ENCODE data around the gene ATP2A3.

ATP2A3 gene

DNA sequence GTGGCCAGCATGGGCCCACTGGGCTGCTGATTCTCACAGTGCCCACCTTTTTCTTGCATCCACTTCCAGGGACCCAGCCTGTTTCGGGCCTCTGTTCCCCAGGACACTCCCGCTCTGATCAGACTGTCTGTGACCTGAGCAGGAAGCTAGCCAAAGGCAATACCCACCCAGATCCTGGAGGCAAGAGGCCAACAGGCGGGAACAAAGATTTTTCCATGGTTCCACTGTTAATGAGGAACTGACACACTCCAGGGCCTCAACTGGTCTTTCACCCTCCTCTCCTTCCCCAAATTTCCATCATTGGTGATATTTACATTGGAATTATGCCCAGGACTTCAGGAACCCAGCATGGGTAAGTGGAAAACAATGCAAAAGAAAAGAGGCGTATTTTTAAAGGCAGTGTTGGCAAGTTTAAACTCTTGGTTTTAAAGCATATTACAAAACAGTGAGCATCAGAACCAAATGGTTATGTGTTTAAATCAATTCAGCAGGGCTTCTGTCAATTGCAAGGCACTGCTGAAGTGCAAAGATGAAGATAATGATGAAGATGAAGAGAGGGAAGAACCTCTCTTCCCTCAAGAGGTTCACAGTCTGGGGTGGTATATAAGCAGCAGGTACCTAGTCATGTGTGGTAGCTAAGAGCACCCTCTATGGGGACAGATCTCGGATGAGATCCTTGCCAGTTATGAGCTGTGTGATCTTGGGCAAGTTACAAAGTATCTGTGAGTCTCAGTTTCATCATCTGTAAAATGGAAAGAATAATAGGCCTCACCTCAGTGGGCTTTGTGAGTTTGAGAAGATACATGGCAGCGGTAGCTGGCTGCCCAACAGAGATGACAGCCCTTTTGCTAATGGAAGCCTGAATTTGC lies 14.4 kb upstream of the ATP2A3 start:
- peaks cover 20% of the 10 kb centered on the region for H3K4me1 ChIP-seq (ENCODE audit: control insufficient read depth, low read depth, low read length)
- no peak overlapping the region for H3K27ac ChIP-seq (ENCODE audit: low read length)
- no peak overlapping the region for H3K4me3 ChIP-seq (ENCODE audit: low read length)
- H3K9ac ChIP-seq (ENCODE audit: low read length) = no peak overlapping the region
- no peaks in the 10 kb centered on the region for H3K9me3 ChIP-seq (ENCODE audit: control insufficient read depth, low read depth, low read length)
- no peaks in the 10 kb centered on the region for H3K36me3 ChIP-seq (ENCODE audit: control insufficient read depth, low read depth, low read length)
- H3K27me3 ChIP-seq (ENCODE audit: control insufficient read depth, insufficient read depth, low read length) = no peaks in the 10 kb centered on the region

DNA sequence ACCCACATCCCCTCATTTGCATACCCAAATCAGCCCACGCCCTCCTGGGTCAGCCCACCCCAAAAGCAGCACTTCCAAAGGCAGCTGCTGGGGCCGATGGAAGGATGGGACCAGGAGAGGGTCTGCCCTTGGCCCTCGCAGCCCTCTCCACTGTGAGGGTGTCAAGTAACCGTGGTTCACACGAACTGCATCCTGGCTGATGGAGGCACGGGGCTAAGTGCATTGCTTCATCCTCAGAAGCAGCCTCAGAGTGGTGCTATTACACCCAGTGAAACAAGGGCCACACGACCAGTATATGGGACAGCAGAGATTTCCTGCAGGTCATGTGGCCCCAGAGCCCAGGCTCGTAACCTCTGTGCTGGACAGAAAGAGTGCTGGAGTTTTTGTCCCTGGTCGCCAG lies 13.2 kb upstream of the ATP2A3 start:
- Histone ChIP-seq H3K9me3 (ENCODE audit: control insufficient read depth, low read depth, low read length) (no peaks in the 10 kb centered on the region), H3K27ac (ENCODE audit: low read length) (no peak overlapping the region), H3K36me3 (ENCODE audit: control insufficient read depth, low read depth, low read length) (no peaks in the 10 kb centered on the region), H3K27me3 (ENCODE audit: control insufficient read depth, insufficient read depth, low read length) (no peaks in the 10 kb centered on the region), H3K4me1 (ENCODE audit: control insufficient read depth, low read depth, low read length) (peaks cover 20% of the 10 kb centered on the region), H3K4me3 (ENCODE audit: low read length) (no peak overlapping the region), H3K9ac (ENCODE audit: low read length) (no peak overlapping the region)

DNA sequence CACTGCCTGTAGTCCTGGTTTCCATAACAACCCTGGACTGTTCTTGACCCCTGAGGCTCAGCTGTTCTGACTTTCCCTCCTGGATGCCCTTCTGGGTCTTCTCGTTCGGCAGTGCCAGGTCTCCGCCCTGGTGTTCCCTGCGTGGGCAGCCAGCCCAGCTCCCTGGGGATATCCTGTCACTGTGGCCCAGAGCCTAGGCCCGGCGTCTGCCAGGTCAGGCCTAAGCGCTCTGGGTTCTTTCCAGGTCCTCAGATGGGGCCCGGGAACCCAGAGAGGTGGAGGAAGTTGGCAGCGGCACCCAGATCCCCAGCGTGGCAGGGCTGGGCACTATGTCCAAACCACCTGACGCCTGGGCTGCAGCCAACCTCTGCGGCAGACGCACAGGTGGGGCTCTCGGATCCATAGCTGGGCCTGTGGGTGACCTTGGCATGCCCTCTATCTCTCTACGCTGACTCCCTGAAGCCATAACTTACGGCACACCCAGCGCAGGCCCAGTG lies 12.5 kb upstream of the ATP2A3 start:
- peaks cover 16% of the 10 kb centered on the region for H3K4me1 ChIP-seq (ENCODE audit: control insufficient read depth, low read depth, low read length)
- H3K27ac ChIP-seq (ENCODE audit: low read length) = no peak overlapping the region
- H3K4me3 ChIP-seq (ENCODE audit: low read length) = no peak overlapping the region
- no peaks in the 10 kb centered on the region for H3K9me3 ChIP-seq (ENCODE audit: control insufficient read depth, low read depth, low read length)
- no peaks in the 10 kb centered on the region for H3K36me3 ChIP-seq (ENCODE audit: control insufficient read depth, low read depth, low read length)
- no peak overlapping the region for H3K9ac ChIP-seq (ENCODE audit: low read length)
- H3K27me3 ChIP-seq (ENCODE audit: control insufficient read depth, insufficient read depth, low read length) = no peaks in the 10 kb centered on the region

DNA sequence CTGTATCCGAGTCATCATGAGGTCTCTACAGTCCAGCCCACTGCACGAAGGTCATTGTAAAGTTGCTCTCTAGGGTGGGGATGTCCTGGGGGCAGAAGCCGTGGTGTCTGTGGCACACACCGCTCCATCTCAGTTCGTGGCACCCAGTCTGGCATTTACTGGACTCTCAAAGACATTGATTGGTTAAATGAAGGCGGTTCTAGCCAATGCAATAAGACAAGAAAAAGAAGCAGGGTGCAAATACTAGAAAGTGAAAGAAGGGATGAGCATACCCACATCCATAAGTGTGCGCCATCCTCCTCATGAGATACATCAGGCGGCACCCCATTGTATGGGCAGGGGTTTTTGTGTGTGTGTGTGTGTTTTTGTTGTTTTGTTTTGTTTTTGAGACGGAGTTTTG lies 10.7 kb upstream of the ATP2A3 start:
- Histone ChIP-seq H3K27ac (ENCODE audit: low read length) (no peak overlapping the region), H3K4me1 (ENCODE audit: control insufficient read depth, low read depth, low read length) (no peaks in the 10 kb centered on the region), H3K27me3 (ENCODE audit: control insufficient read depth, insufficient read depth, low read length) (no peaks in the 10 kb centered on the region), H3K4me3 (ENCODE audit: low read length) (no peak overlapping the region), H3K9me3 (ENCODE audit: control insufficient read depth, low read depth, low read length) (no peaks in the 10 kb centered on the region), H3K36me3 (ENCODE audit: control insufficient read depth, low read depth, low read length) (no peaks in the 10 kb centered on the region), H3K9ac (ENCODE audit: low read length) (no peak overlapping the region)

DNA sequence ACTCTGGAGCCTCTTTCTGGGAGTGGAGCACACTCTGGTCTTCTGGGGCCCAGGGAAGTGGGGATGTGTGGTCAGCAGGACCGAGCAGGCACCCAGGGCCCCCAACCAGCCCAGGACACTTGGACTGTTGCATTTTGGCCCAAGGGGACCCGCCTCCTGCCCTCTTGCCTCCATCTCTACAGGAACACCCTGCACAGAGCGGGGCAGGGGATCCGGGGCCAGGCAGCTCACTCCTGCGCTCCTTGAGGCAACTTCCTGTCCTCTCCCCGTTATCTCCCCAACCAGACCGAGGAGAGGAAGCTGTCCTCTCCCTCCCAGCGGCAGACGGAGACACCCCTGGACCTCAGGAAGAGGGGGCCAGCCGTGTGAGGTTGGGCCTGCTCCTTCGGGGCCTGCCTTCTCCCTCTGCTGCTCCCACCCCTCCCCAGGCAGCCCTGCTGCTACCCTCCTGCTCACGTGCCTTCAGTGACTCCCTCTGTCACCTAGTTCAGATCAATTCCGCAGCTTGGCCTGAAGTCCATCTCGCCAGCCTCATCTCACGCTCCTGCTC lies 10.0 kb upstream of the ATP2A3 start:
- Histone ChIP-seq H3K4me1 (ENCODE audit: control insufficient read depth, low read depth, low read length) (no peaks in the 10 kb centered on the region), H3K4me3 (ENCODE audit: low read length) (no peak overlapping the region), H3K9ac (ENCODE audit: low read length) (no peak overlapping the region)

DNA sequence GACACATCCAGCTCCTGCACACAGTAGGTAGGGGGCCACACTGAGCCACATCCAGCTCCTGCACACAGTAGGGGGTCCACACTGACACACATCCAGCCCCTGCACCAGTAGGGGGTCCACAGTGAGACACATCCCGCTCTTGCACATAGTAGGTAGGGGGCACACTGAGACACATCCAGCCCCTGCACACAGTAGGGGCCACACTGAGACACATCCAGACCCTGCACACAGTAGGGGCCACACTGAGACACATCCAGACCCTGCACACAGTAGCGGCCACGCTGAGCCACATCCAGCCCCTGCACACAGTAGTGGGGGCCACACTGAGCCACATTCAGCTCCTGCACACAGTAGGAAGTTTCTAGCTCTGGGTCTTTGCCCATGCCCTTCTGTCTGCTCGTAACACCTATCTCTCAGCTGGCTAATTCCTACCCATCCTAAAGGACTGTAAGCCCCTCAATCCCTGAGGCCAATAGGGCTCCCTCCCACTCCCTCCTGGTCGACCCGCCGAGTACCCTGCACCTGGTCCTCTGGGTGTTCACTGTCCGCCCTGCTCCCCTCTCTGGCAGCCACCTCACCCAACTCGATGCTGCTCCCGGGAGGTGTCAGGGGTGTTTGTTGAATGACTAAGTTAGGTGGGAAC lies 9.4 kb upstream of the ATP2A3 start:
- no peak overlapping the region for H3K27ac ChIP-seq (ENCODE audit: low read length)
- H3K27me3 ChIP-seq (ENCODE audit: control insufficient read depth, insufficient read depth, low read length) = no peaks in the 10 kb centered on the region
- no peaks in the 10 kb centered on the region for H3K36me3 ChIP-seq (ENCODE audit: control insufficient read depth, low read depth, low read length)
- no peak overlapping the region for H3K9ac ChIP-seq (ENCODE audit: low read length)
- H3K4me1 ChIP-seq (ENCODE audit: control insufficient read depth, low read depth, low read length) = no peaks in the 10 kb centered on the region
- H3K4me3 ChIP-seq (ENCODE audit: low read length) = no peak overlapping the region
- no peaks in the 10 kb centered on the region for H3K9me3 ChIP-seq (ENCODE audit: control insufficient read depth, low read depth, low read length)

More for the DNA sequence above, 10.0 kb upstream of the ATP2A3 start:
- H3K27me3 ChIP-seq (ENCODE audit: control insufficient read depth, insufficient read depth, low read length) = no peaks in the 10 kb centered on the region
- no peaks in the 10 kb centered on the region for H3K36me3 ChIP-seq (ENCODE audit: control insufficient read depth, low read depth, low read length)
- no peaks in the 10 kb centered on the region for H3K9me3 ChIP-seq (ENCODE audit: control insufficient read depth, low read depth, low read length)
- H3K27ac ChIP-seq (ENCODE audit: low read length) = no peak overlapping the region

DNA sequence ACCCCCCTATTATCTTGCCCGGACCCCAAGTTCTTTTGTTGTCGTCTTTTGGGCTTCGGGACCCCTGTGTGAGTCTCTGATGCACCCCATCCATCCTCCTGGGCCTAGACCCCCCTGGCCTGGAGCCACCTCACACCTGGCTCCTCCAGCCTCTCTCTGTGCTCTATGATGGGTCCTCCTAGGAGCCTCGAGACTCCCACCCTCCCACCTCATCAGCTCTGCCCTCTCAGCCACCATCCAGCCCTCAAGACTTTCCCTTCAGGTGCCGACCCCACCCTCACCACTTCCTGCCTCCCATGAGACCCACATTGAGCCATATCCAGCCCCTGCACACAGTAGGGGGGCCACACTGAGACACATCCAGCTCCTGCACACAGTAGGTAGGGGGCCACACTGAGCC lies 8.7 kb upstream of the ATP2A3 start:
- H3K4me3 ChIP-seq (ENCODE audit: low read length) = no peak overlapping the region
- H3K9ac ChIP-seq (ENCODE audit: low read length) = no peak overlapping the region
- no peaks in the 10 kb centered on the region for H3K4me1 ChIP-seq (ENCODE audit: control insufficient read depth, low read depth, low read length)
- H3K9me3 ChIP-seq (ENCODE audit: control insufficient read depth, low read depth, low read length) = no peaks in the 10 kb centered on the region
- no peaks in the 10 kb centered on the region for H3K36me3 ChIP-seq (ENCODE audit: control insufficient read depth, low read depth, low read length)
- H3K27ac ChIP-seq (ENCODE audit: low read length) = no peak overlapping the region
- no peaks in the 10 kb centered on the region for H3K27me3 ChIP-seq (ENCODE audit: control insufficient read depth, insufficient read depth, low read length)

DNA sequence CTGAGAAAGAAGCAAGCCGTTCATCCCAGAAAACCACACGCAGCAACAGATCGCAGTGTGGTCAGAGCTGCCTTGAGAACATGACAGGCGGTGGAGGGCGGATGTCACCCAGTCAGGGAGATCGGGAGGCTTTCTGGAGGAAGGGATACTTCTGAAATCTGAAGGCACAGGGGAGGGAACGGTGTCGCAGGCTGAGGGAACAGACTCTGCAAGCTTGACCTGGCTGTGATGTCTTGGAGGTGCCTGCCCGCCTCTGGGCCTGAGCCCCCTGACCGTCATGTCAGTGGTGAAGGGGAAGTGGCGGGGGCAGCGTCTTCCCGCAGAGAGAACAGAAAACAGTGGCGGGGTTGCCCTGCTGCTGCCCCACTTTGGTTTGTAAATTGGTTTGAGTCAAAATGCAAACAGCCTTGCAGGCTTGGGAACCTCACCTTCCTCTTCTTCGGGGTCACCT lies 8.1 kb upstream of the ATP2A3 start:
- H3K27me3 ChIP-seq (ENCODE audit: control insufficient read depth, insufficient read depth, low read length) = no peaks in the 10 kb centered on the region
- no peaks in the 10 kb centered on the region for H3K4me1 ChIP-seq (ENCODE audit: control insufficient read depth, low read depth, low read length)
- H3K9ac ChIP-seq (ENCODE audit: low read length) = no peak overlapping the region
- H3K36me3 ChIP-seq (ENCODE audit: control insufficient read depth, low read depth, low read length) = no peaks in the 10 kb centered on the region
- H3K4me3 ChIP-seq (ENCODE audit: low read length) = no peak overlapping the region
- no peak overlapping the region for H3K27ac ChIP-seq (ENCODE audit: low read length)
- no peaks in the 10 kb centered on the region for H3K9me3 ChIP-seq (ENCODE audit: control insufficient read depth, low read depth, low read length)

DNA sequence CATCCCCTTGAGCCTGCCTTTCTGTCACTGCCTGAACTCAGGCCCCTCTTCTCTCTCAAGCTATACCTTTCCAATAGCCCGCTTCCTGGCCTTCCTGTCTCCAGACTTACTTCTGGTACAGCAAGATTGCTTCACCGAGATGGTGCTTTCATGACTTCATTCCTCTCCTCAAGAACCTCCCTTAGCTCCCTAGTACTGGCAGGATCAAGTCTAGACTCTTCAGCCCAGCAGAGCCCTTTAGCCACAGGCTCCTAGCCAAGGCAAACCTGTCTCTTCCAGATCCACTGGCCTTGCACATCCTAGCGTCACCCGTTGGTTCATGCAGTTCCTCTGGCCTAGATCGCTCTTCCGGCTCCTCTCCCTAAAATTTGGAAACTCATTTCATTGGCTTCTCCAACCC lies 6.4 kb upstream of the ATP2A3 start:
- H3K27ac ChIP-seq (ENCODE audit: low read length) = no peak overlapping the region
- no peak overlapping the region for H3K4me3 ChIP-seq (ENCODE audit: low read length)
- no peaks in the 10 kb centered on the region for H3K27me3 ChIP-seq (ENCODE audit: control insufficient read depth, insufficient read depth, low read length)
- H3K4me1 ChIP-seq (ENCODE audit: control insufficient read depth, low read depth, low read length) = no peaks in the 10 kb centered on the region
- H3K9ac ChIP-seq (ENCODE audit: low read length) = no peak overlapping the region
- no peaks in the 10 kb centered on the region for H3K9me3 ChIP-seq (ENCODE audit: control insufficient read depth, low read depth, low read length)
- H3K36me3 ChIP-seq (ENCODE audit: control insufficient read depth, low read depth, low read length) = no peaks in the 10 kb centered on the region

DNA sequence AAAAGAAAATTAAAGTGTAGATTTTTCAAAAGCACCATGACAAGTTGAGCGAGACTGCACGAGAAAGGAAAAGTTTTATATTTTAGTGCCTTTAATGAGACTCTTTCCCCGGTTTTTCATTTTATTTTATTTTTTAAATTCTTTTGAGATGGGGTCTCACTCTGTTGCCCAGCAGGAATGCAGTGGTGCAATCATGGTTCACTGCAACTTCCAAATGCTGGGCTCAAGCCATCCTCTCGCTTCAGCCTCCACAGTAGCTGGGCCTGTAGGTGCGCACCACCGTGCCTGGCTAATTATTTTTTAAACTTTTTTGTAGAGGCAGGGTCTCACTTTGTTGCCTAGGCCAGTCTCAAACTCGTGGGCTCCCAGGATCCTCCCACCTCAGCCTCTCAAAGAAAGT lies 5.7 kb upstream of the ATP2A3 start:
- peaks cover 6% of the 10 kb centered on the region for H3K27me3 ChIP-seq (ENCODE audit: control insufficient read depth, insufficient read depth, low read length)
- no peak overlapping the region for H3K27ac ChIP-seq (ENCODE audit: low read length)
- no peaks in the 10 kb centered on the region for H3K36me3 ChIP-seq (ENCODE audit: control insufficient read depth, low read depth, low read length)
- H3K4me3 ChIP-seq (ENCODE audit: low read length) = no peak overlapping the region
- no peaks in the 10 kb centered on the region for H3K4me1 ChIP-seq (ENCODE audit: control insufficient read depth, low read depth, low read length)
- H3K9me3 ChIP-seq (ENCODE audit: control insufficient read depth, low read depth, low read length) = no peaks in the 10 kb centered on the region
- no peak overlapping the region for H3K9ac ChIP-seq (ENCODE audit: low read length)

DNA sequence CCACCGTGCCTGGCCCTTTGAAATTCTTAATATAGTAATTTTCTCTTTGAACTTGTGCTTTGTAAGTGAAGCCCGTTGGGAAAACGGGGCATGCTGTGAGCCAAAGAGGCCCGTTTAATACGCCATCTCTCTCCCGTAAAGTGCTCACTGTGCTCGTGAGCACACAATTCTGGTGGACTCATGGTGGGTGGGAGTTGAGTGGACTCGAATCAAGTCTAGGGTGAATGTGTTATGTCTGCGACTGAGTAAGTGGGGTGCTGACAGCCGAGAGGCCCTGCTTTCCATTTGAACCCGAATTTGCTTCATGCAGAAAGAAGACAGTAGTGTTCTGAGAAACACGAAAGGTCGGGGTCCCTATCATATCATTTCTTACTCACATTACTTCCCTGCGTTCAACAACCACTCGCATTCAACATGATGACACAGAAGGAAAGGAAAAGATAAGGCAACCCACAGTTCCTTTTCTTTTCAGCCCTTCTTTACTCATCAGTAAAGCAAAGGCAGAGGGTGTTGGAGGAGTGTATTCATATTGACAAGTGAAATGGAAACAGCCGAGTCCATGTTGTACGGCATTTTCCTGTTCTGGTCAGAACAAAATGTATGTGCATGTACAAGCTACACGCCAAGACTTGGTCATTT lies 4.8 kb upstream of the ATP2A3 start:
- Histone ChIP-seq H3K9ac (ENCODE audit: low read length) (no peak overlapping the region), H3K4me1 (ENCODE audit: control insufficient read depth, low read depth, low read length) (no peaks in the 10 kb centered on the region), H3K36me3 (ENCODE audit: control insufficient read depth, low read depth, low read length) (no peaks in the 10 kb centered on the region)

More for the DNA sequence above, 4.8 kb upstream of the ATP2A3 start:
- H3K27ac ChIP-seq (ENCODE audit: low read length) = no peak overlapping the region
- no peak overlapping the region for H3K4me3 ChIP-seq (ENCODE audit: low read length)
- peaks cover 16% of the 10 kb centered on the region for H3K27me3 ChIP-seq (ENCODE audit: control insufficient read depth, insufficient read depth, low read length)
- no peaks in the 10 kb centered on the region for H3K9me3 ChIP-seq (ENCODE audit: control insufficient read depth, low read depth, low read length)
